ENCODE measurements around the gene ASCL1. TPM values are rescaled to one million over a fixed set of nuclear protein-coding genes. Genes with fewer than 3 reads are reported as not detected.

Gene ASCL1
- total RNA-seq (0.32 TPM), polyA plus RNA-seq (0.04 TPM)

DNA sequence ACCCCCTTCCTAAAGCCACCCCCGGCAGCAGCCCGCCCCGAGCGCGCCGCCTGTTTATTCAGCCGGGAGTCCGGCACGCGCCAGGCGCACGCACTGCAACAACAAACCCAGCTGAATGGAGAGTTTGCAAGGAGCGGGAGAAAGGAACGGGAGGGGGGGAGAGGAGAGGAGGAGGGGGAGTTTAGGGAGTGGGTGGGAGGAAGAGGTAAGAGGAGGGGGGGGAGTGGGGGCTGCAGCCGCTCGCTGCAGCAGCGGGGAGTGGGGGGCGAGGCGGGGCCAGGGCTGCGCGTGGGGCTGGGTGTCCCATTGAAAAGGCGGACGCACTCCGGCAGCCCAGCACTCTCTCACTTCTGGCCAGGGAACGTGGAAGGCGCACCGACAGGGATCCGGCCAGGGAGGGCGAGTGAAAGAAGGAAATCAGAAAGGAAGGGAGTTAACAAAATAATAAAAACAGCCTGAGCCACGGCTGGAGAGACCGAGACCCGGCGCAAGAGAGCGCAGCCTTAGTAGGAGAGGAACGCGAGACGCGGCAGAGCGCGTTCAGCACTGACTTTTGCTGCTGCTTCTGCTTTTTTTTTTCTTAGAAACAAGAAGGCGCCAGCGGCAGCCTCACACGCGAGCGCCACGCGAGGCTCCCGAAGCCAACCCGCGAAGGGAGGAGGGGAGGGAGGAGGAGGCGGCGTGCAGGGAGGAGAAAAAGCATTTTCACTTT, at the start of gene ASCL1:
TSS of gene ASCL1 (plus strand) at position 336 of the 712 bp plus-strand sequence. CDS start 571 bp downstream, outside the sequence.
- Histone ChIP-seq H3K4me3 (ENCODE audit: low read depth, low read length) (peak within 1 kb of the TSS; percentile 26), H3K36me3 (ENCODE audit: insufficient read depth) (no peaks in the 10 kb centered on the region), H3K4me1 (ENCODE audit: insufficient read depth) (no peaks in the 10 kb centered on the region), H3K27ac (ENCODE audit: low read depth) (no peak within 1 kb of the TSS)
- no peak for DNase-seq (ENCODE audit: extremely low spot score)
- WGBS, result under 1% methylated on average over 52 of the region's 52 CpGs

DNA sequence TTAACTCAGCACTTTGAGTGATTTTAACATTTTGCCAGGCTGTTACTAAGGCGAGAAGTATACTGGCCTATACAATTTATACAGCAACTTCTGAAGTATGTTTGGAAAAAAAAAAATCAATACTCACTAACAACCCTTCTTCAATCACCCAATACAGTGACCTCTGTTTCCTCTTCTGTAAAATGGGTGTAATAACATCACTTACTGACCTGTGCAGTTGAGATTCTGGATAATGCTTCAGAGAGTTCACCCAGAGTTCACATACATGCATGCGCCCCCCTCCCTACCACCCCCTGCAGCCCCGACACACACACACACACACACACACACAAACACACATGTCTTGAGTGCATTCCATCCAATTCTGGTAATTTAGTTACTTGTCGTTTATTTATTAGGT, 49.6 kb upstream of the ASCL1 start:
- DNase-seq (ENCODE audit: extremely low spot score), result no peak
- Histone ChIP-seq H3K4me1 (ENCODE audit: insufficient read depth) (no peaks in the 10 kb centered on the region), H3K4me3 (ENCODE audit: low read depth, low read length) (no peak overlapping the region), H3K36me3 (ENCODE audit: insufficient read depth) (no peaks in the 10 kb centered on the region), H3K27ac (ENCODE audit: low read depth) (no peak overlapping the region)
- WGBS, result 76% methylated on average over 4 of the region's 4 CpGs

DNA sequence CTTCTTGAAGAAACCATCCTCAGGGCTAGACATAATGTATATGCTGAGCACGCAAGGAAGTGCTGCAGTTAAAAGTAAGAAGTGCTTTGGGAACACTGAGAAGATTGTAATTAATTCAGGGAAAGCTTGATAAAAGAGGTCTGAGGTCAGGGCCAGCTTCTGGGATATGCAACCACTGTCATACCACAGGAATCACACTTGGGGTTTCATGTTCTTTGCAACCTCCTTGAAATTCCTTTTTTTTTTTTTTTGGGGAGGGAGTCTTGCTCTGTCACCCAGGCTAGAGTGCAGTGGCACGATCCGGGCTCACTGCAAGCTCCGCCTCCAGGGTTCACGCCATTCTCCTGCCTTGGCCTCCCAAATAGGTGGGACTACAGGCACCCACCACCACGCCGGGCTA, 47.3 kb upstream of the ASCL1 start:
- 91% methylated on average over 7 of the region's 7 CpGs for WGBS
- no peak overlapping the region for H3K4me3 ChIP-seq (ENCODE audit: low read depth, low read length)
- H3K36me3 ChIP-seq (ENCODE audit: insufficient read depth), result no peaks in the 10 kb centered on the region
- no peak overlapping the region for H3K27ac ChIP-seq (ENCODE audit: low read depth)
- no peak for DNase-seq (ENCODE audit: extremely low spot score)
- no peaks in the 10 kb centered on the region for H3K4me1 ChIP-seq (ENCODE audit: insufficient read depth)

DNA sequence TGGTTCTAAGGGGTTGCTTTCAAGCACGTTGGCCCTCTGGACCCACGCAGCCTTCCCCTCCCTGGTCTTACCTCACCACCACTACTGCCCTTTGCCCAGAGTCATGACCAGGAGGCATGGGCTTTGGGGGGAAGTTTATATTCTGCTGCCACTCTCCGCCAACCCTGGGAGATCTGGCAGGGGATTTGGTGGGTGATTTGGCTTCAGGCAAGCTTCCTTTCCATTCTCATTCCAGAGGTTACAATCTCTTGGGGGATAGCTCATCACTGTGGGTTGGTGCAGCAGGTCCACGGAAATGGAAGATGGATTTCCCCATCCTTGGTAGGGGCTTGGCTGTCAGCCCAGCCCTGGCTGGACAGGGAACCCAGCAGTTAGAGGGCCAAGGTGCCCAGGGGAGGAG, 46.7 kb upstream of the ASCL1 start:
- WGBS, result 86% methylated on average over 4 of the region's 4 CpGs
- no peaks in the 10 kb centered on the region for H3K36me3 ChIP-seq (ENCODE audit: insufficient read depth)

DNA sequence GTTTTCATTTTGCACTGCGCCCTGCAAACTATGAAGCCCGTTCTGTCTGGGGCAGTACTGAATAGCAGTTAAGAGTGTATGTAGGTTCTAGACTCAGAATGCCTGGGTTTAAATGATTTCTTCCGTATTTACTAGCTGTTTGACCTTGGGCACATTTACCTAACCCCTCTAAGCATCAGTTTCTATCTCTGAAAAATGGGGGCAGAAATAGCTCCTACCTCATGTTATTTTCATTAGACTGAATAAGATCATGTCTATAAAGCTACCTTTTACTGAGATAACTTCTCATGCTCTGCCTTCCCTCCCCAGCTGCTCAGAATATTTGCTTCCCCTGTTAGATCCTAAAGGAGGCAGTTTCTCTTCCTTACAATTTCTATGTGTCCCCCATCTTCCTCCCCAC, 46.2 kb upstream of the ASCL1 start:
- Histone ChIP-seq H3K27ac (ENCODE audit: low read depth) (no peak overlapping the region), H3K4me3 (ENCODE audit: low read depth, low read length) (no peak overlapping the region), H3K4me1 (ENCODE audit: insufficient read depth) (no peaks in the 10 kb centered on the region), H3K36me3 (ENCODE audit: insufficient read depth) (no peaks in the 10 kb centered on the region)
- 76% methylated on average over 3 of the region's 3 CpGs for WGBS
- DNase-seq (ENCODE audit: extremely low spot score), result no peak

More for the DNA sequence above, 46.7 kb upstream of the ASCL1 start:
- no peak for DNase-seq (ENCODE audit: extremely low spot score)
- no peak overlapping the region for H3K27ac ChIP-seq (ENCODE audit: low read depth)
- no peaks in the 10 kb centered on the region for H3K4me1 ChIP-seq (ENCODE audit: insufficient read depth)
- no peak overlapping the region for H3K4me3 ChIP-seq (ENCODE audit: low read depth, low read length)

DNA sequence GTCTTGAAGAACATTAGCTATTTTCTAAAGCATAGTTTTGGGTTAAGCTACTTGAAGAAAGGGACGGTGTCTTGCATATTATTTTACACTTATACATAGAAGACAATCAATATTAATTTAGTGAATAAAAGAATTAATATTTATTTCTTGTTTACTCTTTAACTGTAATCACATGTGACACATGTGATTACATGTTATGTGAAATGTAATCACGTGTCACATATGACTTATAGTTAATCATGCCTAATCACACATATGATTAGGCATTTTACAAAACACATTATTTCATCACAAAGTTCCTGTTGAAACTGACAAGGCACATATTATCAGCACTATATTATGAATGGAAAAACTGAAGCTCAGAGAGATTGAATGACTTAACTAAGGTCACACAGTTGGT, 45.2 kb upstream of the ASCL1 start:
- no peaks in the 10 kb centered on the region for H3K4me1 ChIP-seq (ENCODE audit: insufficient read depth)
- H3K4me3 ChIP-seq (ENCODE audit: low read depth, low read length), result no peak overlapping the region
- H3K27ac ChIP-seq (ENCODE audit: low read depth), result no peak overlapping the region
- no peak for DNase-seq (ENCODE audit: extremely low spot score)
- WGBS, result 83% methylated on average over 2 of the region's 2 CpGs
- H3K36me3 ChIP-seq (ENCODE audit: insufficient read depth), result no peaks in the 10 kb centered on the region

DNA sequence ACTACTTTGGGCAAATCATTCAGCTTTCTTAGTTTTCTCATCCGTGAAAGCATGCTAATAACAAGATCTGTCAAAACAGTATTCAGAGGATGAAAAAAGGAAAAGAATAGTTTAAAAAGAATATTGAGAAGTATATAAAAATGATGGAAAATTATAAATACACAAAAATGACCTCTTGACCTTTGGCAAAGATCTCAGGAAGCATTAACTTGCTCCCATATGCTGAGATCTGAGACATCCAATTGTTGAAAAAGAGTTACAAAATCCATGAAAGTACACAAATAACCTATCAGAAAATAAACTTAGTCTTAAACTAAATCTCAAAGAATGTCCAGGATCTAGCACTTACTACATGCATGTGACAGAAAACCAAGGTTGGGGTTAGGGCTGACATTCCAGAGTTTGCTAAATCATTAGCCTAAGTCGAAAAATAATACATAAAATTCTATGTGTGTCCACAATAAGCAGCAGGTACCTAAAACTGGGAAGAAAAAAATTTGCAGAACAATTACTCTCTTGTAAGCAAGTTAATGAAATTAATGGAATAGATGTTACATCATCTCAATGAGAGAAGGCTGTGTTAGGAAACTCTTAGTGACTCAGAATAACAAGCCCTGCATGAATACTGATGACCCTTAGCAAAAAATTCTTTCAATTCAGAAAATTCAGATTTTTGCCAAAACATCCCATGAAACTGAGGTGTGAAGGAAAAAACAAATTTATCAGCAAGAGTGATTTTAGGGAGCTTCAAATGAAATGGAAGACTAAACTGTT, 43.8 kb upstream of the ASCL1 start:
- no peak for DNase-seq (ENCODE audit: extremely low spot score)
- Histone ChIP-seq H3K36me3 (ENCODE audit: insufficient read depth) (no peaks in the 10 kb centered on the region), H3K27ac (ENCODE audit: low read depth) (no peak overlapping the region), H3K4me3 (ENCODE audit: low read depth, low read length) (no peak overlapping the region), H3K4me1 (ENCODE audit: insufficient read depth) (no peaks in the 10 kb centered on the region)
- WGBS, result 77% methylated on average over 2 of the region's 2 CpGs

DNA sequence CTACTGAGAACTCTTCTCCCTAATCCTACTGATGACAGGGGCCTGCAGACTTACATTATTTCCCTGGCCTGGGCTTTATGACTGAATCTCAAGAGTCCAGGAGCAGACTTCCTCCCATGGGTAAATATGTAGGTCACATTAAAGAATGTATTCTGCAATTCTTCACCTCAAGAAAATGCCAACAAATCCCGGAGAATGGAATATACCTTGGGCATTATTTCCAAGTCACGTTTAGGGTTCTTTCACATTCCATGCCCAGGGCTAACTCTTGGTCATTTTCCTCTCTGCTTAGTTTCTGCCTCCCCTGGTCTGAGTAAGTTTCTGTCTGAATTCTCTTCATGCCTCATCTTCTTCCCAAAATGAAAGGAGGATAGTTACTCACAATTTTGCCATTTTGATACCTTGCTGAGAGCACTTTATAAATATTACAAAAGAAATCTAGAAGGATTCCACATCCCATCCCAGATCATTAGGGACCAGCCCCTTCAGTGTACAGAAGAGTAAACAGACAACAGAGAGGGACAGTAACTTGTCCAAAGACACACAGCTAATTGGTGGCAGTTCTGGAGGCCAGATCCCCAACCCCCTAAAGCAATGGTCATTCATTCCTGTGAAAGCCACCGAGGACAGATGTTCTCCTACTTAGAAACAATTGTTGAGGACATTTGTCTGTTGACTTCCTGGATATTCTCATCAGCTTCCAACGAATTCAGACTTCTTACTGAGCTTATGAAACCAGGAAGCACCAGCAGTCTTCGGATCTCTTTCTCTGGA, 41.0 kb upstream of the ASCL1 start:
- DNase-seq (ENCODE audit: extremely low spot score), result no peak
- Histone ChIP-seq H3K4me1 (ENCODE audit: insufficient read depth) (no peaks in the 10 kb centered on the region), H3K36me3 (ENCODE audit: insufficient read depth) (no peaks in the 10 kb centered on the region), H3K27ac (ENCODE audit: low read depth) (no peak overlapping the region), H3K4me3 (ENCODE audit: low read depth, low read length) (no peak overlapping the region)
- WGBS, result 48% methylated on average over 5 of the region's 5 CpGs

DNA sequence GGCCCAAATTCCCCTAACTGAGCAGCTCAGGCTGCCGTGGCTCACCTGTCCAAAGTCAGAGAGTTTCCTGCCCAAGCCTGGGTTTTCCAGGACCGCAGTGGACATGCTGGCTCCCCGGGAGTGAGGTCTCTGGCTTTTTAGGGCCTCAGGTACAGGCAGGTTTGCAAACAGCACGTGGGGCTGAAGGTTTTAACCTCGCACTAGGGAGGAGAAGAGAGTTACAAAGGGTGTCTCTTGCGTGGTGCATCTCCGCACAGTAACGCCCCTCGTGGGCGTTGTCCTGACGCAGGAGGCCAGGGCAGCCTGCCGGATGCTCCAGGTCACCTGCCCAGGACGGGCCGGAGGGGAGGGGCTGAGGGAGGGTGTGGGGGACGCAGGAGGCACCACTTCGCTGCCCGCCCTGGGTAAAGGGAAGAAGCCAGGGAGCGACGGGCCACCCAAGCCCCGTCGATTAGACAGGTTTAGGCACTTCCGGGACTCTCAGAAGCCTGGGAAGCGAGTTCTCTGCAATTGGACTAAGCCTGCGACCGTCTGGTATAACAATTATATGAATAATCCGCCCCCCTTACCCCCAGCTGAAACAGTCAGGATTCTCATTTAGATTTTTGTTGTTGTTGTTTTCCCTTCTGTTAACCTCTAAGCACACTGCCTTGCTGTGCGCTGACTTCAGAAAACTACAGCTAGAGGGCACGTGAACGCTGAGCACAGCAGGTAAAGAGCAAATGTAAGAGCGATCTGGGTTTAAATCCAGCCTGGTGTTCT, 40.3 kb upstream of the ASCL1 start, which contains the start of gene PAH:
TSS of gene PAH (minus strand) at position 219 of the 762 bp plus-strand sequence. CDS start at position 105, 114 bp downstream.
- H3K36me3 ChIP-seq (ENCODE audit: insufficient read depth), result no peaks in the 10 kb centered on the region
- H3K4me3 ChIP-seq (ENCODE audit: low read depth, low read length), result no peak within 1 kb of the TSS
- 10% methylated on average over 30 of the region's 30 CpGs for WGBS
- H3K27ac ChIP-seq (ENCODE audit: low read depth), result no peak within 1 kb of the TSS
- DNase-seq (ENCODE audit: extremely low spot score), result no peak
- no peaks in the 10 kb centered on the region for H3K4me1 ChIP-seq (ENCODE audit: insufficient read depth)

DNA sequence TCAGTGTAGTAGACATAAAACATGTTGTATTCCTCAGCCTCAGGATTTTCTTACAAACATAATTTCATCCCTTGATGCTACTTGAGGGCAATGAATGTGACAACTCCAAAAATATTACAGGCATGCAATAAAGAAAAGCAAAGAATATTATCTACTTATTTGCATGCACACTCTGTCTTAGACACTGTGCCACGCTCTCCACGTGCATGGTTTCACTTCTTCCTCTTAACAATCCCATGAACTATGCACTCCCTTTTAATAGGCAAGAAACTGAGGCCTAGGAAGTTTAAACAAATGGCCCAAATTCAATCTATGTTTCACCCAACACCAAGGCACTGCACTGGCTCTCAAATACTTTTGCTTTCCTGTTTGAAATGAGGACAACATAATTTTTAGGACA, 38.6 kb upstream of the ASCL1 start:
- H3K4me3 ChIP-seq (ENCODE audit: low read depth, low read length), result no peak overlapping the region
- WGBS, result 52% methylated on average over 2 of the region's 2 CpGs
- no peaks in the 10 kb centered on the region for H3K4me1 ChIP-seq (ENCODE audit: insufficient read depth)
- no peak overlapping the region for H3K27ac ChIP-seq (ENCODE audit: low read depth)
- no peaks in the 10 kb centered on the region for H3K36me3 ChIP-seq (ENCODE audit: insufficient read depth)
- DNase-seq (ENCODE audit: extremely low spot score), result no peak

DNA sequence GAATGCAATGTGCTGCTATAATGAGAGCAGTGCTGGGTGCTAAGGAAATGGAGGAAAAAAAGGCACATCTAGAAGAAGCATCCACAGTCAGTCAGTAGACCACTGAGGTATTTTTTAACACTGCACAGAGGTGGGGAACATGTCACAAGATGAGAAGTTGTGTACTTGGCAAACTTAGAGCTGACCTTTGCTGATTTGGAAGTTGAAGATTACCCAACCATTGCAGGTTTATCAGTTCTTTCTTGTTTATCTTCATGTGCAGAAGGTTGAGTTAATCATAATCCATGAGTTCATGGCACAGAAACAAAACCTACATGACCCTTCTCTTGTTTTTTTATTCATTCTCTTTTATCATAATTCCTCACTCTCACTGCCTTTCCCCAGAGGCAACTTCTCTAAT, 37.2 kb upstream of the ASCL1 start:
- no peak overlapping the region for H3K4me3 ChIP-seq (ENCODE audit: low read depth, low read length)
- H3K4me1 ChIP-seq (ENCODE audit: insufficient read depth), result no peaks in the 10 kb centered on the region
- no peaks in the 10 kb centered on the region for H3K36me3 ChIP-seq (ENCODE audit: insufficient read depth)
- H3K27ac ChIP-seq (ENCODE audit: low read depth), result no peak overlapping the region
- no peak for DNase-seq (ENCODE audit: extremely low spot score)

DNA sequence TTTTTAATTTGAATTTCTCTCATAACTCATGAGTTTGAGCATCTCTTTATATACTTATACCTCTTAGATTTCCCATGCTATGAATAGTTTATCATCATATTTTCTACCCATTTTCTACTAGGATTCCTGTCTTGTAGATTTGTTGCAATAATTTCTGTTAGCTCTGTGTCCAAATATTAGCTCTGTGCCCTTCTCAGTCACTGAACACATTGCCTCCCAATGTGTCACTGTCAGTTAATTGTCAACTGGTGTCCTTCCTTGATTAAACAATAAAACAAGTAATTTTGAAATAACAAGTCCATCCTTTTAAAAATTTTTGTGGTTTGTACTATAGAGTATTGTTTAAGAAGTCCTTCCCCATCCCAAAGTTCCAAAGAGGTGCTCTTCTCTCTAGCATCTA, 36.2 kb upstream of the ASCL1 start:
- Histone ChIP-seq H3K4me3 (ENCODE audit: low read depth, low read length) (no peak overlapping the region), H3K27ac (ENCODE audit: low read depth) (no peak overlapping the region), H3K4me1 (ENCODE audit: insufficient read depth) (no peaks in the 10 kb centered on the region), H3K36me3 (ENCODE audit: insufficient read depth) (no peaks in the 10 kb centered on the region)
- DNase-seq (ENCODE audit: extremely low spot score), result no peak

DNA sequence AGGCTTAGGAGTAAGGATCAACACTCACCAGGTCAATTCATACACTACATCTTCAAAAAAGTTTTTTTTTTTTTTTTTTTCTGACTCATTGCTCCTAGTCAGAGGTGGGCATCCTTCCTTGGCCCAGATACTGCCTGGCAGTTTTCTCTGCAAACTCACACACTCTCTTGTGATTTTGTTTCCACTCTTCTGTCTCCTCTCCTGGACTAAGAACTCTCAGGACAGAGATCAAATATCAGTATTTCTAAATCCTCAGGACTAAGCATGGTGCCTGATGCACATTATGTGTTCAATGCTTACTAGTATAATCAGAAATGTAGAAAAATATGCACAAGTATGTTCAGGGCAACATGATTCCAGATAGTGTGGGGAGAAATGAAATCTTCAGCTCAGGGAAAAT, 30.3 kb upstream of the ASCL1 start:
- DNase-seq (ENCODE audit: extremely low spot score), result no peak
- no peaks in the 10 kb centered on the region for H3K4me1 ChIP-seq (ENCODE audit: insufficient read depth)

More for the DNA sequence above, 30.3 kb upstream of the ASCL1 start:
- Histone ChIP-seq H3K27ac (ENCODE audit: low read depth) (no peak overlapping the region), H3K4me3 (ENCODE audit: low read depth, low read length) (no peak overlapping the region), H3K36me3 (ENCODE audit: insufficient read depth) (no peaks in the 10 kb centered on the region)

Data from urinary bladder (tissue), 4 donors.